ENCODE measurements around the gene RAB21. TPM values are rescaled to one million over a fixed set of nuclear protein-coding genes. Genes with fewer than 3 reads are reported as not detected.

Gene RAB21
- 26.3 and 30.5 TPM in 2 replicates for total RNA-seq

GRCh38 chr12:71754461-71755145 lies at the start of gene RAB21:
Gene RAB21, plus strand, starts transcription at chr12:71754863. Its CDS starts 267 bp downstream, at chr12:71755130.

Other genes with a start within 250 kb of the RAB21 start
- 7.7 and 8.9 TPM in 2 replicates for gene ZFC3H1, start 91.0 kb upstream of the RAB21 start, total RNA-seq
- gene THAP2, start 90.6 kb upstream of the RAB21 start, total RNA-seq = 2.1 and 4.1 TPM in 2 replicates
- gene TMEM19, start 68.8 kb upstream of the RAB21 start, total RNA-seq = 16.6 and 24.4 TPM in 2 replicates
- 12.8 and 15.1 TPM in 2 replicates for gene TBC1D15, start 84.9 kb downstream of the RAB21 start, total RNA-seq
- gene TPH2, start 184.0 kb downstream of the RAB21 start, total RNA-seq = 0.20 TPM in 1 of 2 replicates, not detected in the other

Data from mammary microvascular endothelial cell (primary cell).